Measurements from ENCODE around the gene DDX27.

The DDX27 gene

DNA sequence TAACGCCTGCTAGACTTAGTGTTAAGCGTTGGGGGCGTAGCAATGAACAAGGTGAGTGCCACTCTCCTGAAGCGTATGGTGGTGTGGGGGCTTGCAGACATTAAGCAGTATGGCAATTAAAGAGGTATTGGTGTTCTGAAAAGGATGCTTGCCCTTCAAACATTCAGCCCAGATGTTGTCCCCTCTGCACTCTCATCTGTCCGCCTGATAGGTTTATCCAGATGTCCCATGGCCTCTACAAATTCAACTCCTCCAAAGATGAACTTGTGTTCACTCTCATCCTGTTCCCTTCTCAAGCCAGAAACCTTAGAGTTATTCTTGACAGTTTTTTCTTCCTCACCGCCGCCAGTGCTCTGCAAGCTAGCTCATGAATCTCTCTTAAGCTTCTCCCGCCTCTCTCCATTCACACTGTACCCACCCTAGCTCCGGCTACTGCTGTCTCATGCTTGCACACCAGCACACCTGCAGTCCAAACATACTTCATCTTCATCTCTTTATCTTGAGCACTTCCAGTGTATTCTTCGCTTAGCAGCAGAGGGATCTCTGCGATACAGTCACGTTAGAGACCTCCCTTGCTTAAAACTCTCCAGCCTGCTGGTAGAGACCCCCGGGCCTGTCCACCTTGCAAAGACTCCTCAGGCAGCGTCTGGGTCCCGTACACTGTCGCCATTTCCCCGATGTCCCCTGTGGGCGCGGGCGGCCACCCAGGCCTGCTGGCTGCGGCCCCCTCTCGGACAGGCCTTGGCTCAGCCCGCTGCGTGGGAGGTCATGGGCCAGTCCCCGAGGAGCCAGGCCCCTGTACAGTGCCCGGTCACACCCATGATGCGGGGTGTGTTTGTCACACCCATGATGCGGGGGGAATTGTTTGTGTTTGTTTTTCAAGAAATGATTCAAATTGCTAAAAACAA, 962 bp downstream of the DDX27 start:
- no peak for DNase-seq (ENCODE audit: low read depth)
- H3K4me3 ChIP-seq (ENCODE audit: low read depth, low read length), result peak overlapping the region; percentile 86
- TF ChIP-seq, protein P1, sequence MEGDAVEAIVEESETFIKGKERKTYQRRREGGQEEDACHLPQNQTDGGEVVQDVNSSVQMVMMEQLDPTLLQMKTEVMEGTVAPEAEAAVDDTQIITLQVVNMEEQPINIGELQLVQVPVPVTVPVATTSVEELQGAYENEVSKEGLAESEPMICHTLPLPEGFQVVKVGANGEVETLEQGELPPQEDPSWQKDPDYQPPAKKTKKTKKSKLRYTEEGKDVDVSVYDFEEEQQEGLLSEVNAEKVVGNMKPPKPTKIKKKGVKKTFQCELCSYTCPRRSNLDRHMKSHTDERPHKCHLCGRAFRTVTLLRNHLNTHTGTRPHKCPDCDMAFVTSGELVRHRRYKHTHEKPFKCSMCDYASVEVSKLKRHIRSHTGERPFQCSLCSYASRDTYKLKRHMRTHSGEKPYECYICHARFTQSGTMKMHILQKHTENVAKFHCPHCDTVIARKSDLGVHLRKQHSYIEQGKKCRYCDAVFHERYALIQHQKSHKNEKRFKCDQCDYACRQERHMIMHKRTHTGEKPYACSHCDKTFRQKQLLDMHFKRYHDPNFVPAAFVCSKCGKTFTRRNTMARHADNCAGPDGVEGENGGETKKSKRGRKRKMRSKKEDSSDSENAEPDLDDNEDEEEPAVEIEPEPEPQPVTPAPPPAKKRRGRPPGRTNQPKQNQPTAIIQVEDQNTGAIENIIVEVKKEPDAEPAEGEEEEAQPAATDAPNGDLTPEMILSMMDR (IDR thresholded peaks at IDR 0.05; ENCODE audit: insufficient read depth, low read depth, low read length, missing control alignments), result no peak

DNA sequence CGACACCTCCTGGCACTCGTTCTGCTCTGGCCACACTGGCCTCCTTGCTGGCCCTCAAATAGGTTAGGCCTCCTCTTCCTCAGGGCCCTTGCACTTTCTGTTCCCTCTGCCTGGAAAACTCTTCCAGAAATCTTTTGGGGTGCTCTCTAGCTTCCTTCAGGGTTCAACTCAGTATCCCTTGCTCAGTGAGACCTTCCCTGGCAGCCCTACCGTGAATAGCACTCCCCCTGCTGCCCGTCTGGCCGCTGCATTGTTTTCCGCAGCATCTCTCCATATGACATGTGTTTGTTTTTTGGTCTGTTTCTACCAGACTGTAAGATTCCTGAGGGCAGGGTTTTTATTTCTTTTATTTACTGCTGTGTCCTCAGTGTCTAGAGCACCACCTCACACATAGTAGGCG, 6.7 kb downstream of the DDX27 start:
- TF ChIP-seq, protein P1 (IDR thresholded peaks at IDR 0.05; ENCODE audit: insufficient read depth, low read depth, low read length, missing control alignments), result no peak
- no peak for DNase-seq (ENCODE audit: low read depth)
- no peak overlapping the region for H3K4me3 ChIP-seq (ENCODE audit: low read depth, low read length)

DNA sequence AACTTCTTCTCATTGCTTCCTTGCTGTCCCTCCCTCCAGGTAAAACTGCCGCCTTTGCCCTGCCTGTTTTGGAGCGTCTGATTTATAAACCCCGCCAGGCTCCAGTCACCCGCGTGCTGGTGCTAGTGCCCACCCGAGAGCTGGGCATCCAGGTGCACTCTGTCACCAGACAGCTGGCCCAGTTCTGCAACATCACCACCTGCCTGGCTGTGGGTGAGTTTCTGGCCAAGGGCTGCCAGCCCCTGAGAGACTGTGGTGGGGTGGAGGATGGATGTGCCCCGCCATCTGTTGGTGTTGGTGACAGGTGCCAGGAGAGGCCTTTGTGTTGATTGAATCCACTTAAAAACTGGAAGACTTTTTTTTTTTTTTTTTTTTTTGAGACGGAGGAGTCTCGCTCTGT, 9.5 kb downstream of the DDX27 start:
- TF ChIP-seq, protein P1 (IDR thresholded peaks at IDR 0.05; ENCODE audit: insufficient read depth, low read depth, low read length, missing control alignments), result no peak
- no peak for DNase-seq (ENCODE audit: low read depth)
- no peak overlapping the region for H3K4me3 ChIP-seq (ENCODE audit: low read depth, low read length)

DNA sequence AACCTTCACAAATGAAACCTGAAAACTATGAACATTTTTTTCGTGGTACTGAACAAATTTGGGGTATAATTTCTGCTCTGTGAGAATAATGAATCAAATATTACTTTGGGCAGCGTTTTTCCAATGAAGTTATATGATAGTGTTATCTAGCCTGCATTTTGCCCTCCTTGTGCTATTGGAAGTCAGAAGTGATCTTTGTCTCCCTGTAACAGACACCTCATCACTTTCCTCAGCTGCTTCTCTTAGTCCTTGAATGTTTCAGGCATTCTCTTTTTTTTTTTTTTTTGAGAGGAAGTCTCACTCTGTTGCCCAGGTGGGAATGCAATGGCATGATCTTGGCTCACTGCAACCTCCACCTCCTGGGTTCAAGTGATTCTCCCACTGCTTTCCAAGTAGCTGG, 10.2 kb downstream of the DDX27 start:
- DNase-seq (ENCODE audit: low read depth), result no peak
- TF ChIP-seq, protein P1 (IDR thresholded peaks at IDR 0.05; ENCODE audit: insufficient read depth, low read depth, low read length, missing control alignments), result no peak
- no peak overlapping the region for H3K4me3 ChIP-seq (ENCODE audit: low read depth, low read length)

DNA sequence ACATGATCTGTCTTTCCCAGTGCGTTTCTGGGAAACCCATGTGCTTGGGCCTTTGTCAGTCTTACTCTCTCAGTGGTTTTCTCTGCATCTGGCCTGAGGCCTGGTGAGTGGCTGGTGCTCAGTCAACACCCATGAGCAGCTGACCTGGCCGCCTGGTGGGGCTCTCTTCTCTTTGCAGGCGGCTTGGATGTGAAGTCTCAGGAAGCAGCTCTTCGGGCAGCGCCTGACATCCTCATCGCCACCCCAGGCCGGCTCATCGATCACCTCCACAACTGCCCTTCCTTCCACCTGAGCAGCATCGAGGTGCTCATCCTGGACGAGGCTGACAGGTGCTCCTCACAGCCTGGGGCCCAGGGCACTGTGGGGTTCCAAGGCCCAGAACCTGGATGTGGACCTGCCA, 10.8 kb downstream of the DDX27 start:
- no peak for DNase-seq (ENCODE audit: low read depth)

DNA sequence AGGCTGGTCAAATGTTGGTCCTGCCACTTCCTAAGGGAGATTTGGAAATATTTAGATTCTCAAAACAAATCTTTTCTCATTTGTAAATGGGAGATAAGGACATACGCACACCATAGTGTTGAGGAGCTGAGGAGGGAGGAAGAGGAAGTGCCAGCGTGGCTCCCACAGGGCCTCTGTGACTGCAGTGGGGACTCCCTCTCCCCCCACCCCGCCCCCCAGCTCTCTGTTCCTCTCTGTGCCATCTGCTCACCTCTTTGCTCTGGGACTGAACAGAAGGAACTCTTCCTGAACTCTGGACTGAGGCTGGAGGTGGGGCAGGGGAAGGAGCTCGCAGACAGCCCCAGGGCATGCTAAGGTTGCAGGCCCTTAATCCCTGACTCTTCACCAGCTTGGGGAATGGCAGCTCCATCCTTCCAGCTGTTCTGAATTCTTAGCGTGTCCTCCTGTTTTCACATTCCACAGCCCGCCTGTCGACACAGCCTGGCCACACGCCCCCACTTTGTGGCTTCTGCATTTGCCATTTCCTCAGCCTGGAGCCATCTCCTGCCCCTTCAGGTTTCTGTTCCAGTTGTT, 11.4 kb downstream of the DDX27 start:
- DNase-seq (ENCODE audit: low read depth), result no peak
- no peak overlapping the region for H3K4me3 ChIP-seq (ENCODE audit: low read depth, low read length)
- TF ChIP-seq, protein P1 (IDR thresholded peaks at IDR 0.05; ENCODE audit: insufficient read depth, low read depth, low read length, missing control alignments), result no peak

More for the DNA sequence above, 10.8 kb downstream of the DDX27 start:
- TF ChIP-seq, protein P1 (IDR thresholded peaks at IDR 0.05; ENCODE audit: insufficient read depth, low read depth, low read length, missing control alignments), result no peak
- no peak overlapping the region for H3K4me3 ChIP-seq (ENCODE audit: low read depth, low read length)
